ENCODE results near the gene CFAP77.

Gene CFAP77

GRCh38 chr9:132541051-132541450 lies 131.0 kb downstream of the CFAP77 start:
- no peak overlapping the region for H3K4me3 ChIP-seq (ENCODE audit: low read depth, low read length)
- TF ChIP-seq, protein P1, sequence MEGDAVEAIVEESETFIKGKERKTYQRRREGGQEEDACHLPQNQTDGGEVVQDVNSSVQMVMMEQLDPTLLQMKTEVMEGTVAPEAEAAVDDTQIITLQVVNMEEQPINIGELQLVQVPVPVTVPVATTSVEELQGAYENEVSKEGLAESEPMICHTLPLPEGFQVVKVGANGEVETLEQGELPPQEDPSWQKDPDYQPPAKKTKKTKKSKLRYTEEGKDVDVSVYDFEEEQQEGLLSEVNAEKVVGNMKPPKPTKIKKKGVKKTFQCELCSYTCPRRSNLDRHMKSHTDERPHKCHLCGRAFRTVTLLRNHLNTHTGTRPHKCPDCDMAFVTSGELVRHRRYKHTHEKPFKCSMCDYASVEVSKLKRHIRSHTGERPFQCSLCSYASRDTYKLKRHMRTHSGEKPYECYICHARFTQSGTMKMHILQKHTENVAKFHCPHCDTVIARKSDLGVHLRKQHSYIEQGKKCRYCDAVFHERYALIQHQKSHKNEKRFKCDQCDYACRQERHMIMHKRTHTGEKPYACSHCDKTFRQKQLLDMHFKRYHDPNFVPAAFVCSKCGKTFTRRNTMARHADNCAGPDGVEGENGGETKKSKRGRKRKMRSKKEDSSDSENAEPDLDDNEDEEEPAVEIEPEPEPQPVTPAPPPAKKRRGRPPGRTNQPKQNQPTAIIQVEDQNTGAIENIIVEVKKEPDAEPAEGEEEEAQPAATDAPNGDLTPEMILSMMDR (IDR thresholded peaks at IDR 0.05; ENCODE audit: borderline replicate concordance, insufficient read depth, low read depth, low read length): no peak

DNA sequence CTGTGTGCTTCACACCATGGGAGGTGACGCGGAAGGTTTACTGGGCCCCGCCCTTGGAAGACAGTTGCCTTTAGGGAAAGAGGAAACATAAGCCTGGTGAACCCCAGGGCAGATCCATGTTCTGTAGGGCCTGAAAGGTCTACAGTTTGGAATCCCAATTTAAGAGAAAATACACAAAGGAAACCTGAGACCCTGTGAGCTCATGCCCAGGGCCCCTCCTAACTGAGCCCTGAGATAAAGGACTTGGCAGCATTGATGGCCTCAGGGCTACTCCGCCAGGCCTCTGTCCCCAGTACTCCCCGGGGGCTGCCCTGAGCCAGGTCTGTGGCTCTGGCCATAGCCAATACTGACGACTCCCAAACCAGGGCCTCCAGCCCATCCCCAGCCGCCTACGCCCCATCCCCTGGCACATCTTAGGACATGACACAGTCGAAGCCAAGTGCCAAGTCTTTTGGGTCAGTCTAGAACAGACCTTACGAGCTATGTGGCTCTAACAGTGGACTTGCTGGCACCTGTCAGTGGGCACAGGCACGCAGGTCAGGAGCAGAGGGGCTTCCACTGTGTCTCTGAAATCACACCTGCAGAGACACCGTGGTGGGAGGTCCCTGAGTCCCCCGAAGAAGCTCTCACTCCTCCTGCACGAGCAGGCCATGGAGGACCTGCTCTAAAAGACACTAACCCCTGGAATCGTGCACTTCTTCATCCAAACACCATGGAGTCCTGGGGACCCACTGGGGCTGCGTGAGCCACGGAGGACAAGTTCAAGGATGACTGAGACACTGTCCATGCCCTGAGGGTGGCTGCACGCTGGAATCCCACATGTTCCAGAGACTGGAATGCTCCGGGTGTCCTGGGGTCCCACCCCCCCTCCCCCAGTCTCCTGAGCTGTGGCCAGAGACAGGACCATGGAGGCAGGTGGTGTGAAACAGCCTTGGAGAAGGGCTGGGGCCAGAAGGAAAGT lies 132.1 kb downstream of the CFAP77 start:
- TF ChIP-seq, protein P1 (IDR thresholded peaks at IDR 0.05; ENCODE audit: borderline replicate concordance, insufficient read depth, low read depth, low read length): no peak
- no peak overlapping the region for H3K4me3 ChIP-seq (ENCODE audit: low read depth, low read length)

- H3K4me3 ChIP-seq (ENCODE audit: low read depth, low read length): no peak overlapping the region
- TF ChIP-seq, protein P1 (IDR thresholded peaks at IDR 0.05; ENCODE audit: borderline replicate concordance, insufficient read depth, low read depth, low read length): no peak
Observed at GRCh38 chr9:132543251-132543650, 133.2 kb downstream of the CFAP77 start.

GRCh38 chr9:132543960-132544359 lies 133.9 kb downstream of the CFAP77 start:
- TF ChIP-seq, protein P1 (IDR thresholded peaks at IDR 0.05; ENCODE audit: borderline replicate concordance, insufficient read depth, low read depth, low read length): no peak
- H3K4me3 ChIP-seq (ENCODE audit: low read depth, low read length): no peak overlapping the region

GRCh38 chr9:132545578-132545977 lies 135.6 kb downstream of the CFAP77 start:
- TF ChIP-seq, protein P1 (IDR thresholded peaks at IDR 0.05; ENCODE audit: borderline replicate concordance, insufficient read depth, low read depth, low read length): no peak
- H3K4me3 ChIP-seq (ENCODE audit: low read depth, low read length): no peak overlapping the region

- H3K4me3 ChIP-seq (ENCODE audit: low read depth, low read length): no peak overlapping the region
- TF ChIP-seq, protein P1 (IDR thresholded peaks at IDR 0.05; ENCODE audit: borderline replicate concordance, insufficient read depth, low read depth, low read length): peak; percentile 47; the same call in 1 of the 2 replicates
Observed at GRCh38 chr9:132546148-132547051, 136.4 kb downstream of the CFAP77 start.

All from GM12875 (cell line).